ENCODE data around the gene HLA-DMB. TPM values are rescaled to one million over a fixed set of nuclear protein-coding genes. Genes with fewer than 3 reads are reported as not detected.
A peak's percentile ranks its signal among the peaks of the same experiment; 100 is the strongest.
"Not testable (repeated sequence)": the region's sequence is repeated elsewhere in the genome, so short reads cannot be mapped to it uniquely, and the experiment has no call there.

The HLA-DMB gene
- total RNA-seq, 4 donors from 2014 or later: 1.8 to 20.8 (median 13.2) TPM

DNA sequence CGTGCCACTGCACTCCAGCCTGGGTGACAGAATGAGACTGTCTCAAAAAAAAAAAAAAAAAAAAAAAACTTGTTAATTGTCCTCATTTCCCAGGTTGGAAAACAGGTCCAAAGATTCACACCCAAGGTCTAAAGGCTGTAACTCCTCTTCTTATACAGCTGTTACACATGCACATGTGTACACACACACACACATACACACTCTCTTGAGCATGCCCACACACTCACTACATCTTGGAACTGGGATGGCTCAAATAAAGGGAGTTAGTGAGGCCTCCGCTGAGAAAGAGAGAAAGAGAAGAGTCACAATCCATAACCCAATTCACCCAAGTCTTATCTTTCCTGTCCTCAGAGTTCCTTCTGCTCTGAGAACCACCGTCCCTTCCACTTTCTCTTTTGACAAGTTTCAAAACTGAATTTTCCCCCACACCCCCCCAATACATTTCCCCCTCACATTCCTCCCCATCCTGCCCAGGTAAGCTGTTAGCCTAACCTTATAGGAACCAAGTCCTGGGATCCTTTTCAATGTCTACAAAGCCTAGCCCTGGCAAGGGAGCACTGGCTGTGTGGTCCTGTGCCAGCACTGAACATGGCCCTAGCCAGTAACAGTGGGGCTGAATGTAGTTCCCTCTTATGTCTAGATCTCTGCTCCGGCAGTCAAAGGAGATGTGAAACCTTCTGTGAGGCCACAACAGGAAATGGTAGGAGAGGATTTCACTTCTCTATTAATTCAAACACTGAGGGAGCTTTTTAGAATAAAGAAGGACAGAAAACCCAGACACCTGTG lies 3.2 kb upstream of the HLA-DMB start:
- H3K9me3 ChIP-seq: no peaks in the 10 kb centered on the region
- TF ChIP-seq POLR2A (IDR thresholded peaks at IDR 0.05) (peak; percentile 19), POLR2AphosphoS5 (IDR thresholded peaks at IDR 0.05) (peak in 2 of 3 donors; percentile 33 to 40)
- TF ChIP-seq, protein P1, sequence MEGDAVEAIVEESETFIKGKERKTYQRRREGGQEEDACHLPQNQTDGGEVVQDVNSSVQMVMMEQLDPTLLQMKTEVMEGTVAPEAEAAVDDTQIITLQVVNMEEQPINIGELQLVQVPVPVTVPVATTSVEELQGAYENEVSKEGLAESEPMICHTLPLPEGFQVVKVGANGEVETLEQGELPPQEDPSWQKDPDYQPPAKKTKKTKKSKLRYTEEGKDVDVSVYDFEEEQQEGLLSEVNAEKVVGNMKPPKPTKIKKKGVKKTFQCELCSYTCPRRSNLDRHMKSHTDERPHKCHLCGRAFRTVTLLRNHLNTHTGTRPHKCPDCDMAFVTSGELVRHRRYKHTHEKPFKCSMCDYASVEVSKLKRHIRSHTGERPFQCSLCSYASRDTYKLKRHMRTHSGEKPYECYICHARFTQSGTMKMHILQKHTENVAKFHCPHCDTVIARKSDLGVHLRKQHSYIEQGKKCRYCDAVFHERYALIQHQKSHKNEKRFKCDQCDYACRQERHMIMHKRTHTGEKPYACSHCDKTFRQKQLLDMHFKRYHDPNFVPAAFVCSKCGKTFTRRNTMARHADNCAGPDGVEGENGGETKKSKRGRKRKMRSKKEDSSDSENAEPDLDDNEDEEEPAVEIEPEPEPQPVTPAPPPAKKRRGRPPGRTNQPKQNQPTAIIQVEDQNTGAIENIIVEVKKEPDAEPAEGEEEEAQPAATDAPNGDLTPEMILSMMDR (IDR thresholded peaks at IDR 0.05): no peak
- intact Hi-C loops (cut with DNase I; ENCODE audit: low total_unique reads) (no loop called here), in situ Hi-C loops (cut with MboI; ENCODE audit: low pct_ligation_motif_present in 1 of 4, low pct_unique_long_range_greater_than_20kb in 1 of 4, low sequenced_read_pairs in 3 of 4) (loop anchor here in 1 of 4 donors (5.0 kb wide), 1 partner anchor 57 kb away; no protein-coding TSS in a partner anchor)
- no peaks in the 10 kb centered on the region for H3K27me3 ChIP-seq
- H3K36me3 ChIP-seq: no peaks in the 10 kb centered on the region
- peak overlapping the region; percentile 64 to 73 (median 68) for H3K27ac ChIP-seq
- 68 to 95% methylated on average over 2 to 4 of the region's 4 CpGs for WGBS, 2 donors (ENCODE audit: low coverage in 1 of 2)
- peak; percentile 49 for DNase-seq
- no peak overlapping the region for H3K4me3 ChIP-seq
- peaks cover 3 to 37% (median 7%) of the 10 kb centered on the region in 4 donors for H3K4me1 ChIP-seq

DNA sequence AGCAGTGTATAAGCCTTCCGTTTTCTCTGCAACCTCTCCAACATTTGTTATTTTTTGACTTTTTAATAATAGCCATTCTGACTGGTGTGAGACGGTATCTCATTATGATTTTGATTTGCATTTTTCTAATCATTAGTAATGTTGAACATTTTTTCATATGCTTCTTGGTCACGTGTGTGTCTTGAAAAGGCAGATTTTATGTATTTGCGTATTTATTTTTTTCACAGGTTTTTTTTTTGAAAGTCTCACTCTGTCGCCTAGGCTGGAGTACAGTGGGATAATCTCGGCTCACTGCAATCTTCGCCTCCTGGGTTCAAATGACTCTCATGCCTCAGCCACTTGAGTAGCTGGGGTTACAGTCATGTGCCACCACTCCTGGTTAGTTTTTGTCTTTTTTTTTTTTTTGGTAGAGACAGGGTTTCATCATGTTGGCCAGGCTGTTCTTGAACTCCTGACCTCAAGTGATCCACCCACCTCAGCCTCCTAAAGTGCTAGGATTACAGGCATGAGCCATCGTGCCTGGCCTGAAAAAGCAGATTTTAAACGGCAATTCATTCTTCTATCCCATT lies 1.8 kb upstream of the HLA-DMB start:
- H3K27ac ChIP-seq: peak overlapping the region in 1 of 4 donors; percentile 74
- 82 to 83% methylated on average over 9 of the region's 9 CpGs for WGBS, 2 donors (ENCODE audit: low coverage in 1 of 2)

DNA sequence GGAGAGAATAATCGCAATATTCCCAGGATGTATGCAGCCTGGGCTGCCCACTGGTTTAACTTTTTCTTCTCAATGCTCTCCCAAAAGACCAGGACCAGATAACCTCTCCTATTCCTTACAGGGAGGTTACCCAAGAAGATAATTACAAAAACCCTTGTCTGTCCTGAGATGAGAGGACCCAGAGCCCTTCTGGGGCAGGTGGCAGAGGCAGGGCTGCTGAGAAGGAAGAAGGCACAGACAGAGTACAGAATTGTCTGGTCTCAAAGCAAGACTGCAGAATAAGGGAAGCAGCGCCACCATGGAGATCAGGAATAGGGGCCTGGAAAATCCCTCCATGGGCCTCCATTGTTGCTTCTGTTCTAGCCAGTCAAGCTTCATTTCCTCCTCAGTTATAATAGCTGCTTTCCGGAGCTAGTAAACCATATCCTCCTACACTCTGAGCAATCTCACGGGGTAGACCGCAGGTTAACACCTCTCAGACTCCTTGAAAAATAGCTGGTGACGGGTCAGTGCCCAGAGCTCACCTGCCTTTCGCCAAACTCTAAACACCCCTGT lies 463 bp upstream of the HLA-DMB start:
- Histone ChIP-seq H3K27me3 (no peaks in the 10 kb centered on the region), H3K27ac (peak overlapping the region; percentile 68 to 74 (median 68)), H3K4me1 (peaks cover 3 to 37% (median 7%) of the 10 kb centered on the region in 4 donors), H3K9me3 (no peaks in the 10 kb centered on the region), H3K36me3 (no peaks in the 10 kb centered on the region), H3K4me3 (no peak overlapping the region)
- TF ChIP-seq POLR2AphosphoS5 (IDR thresholded peaks at IDR 0.05) (no peak), POLR2A (IDR thresholded peaks at IDR 0.05) (no peak), EP300 (IDR thresholded peaks at IDR 0.05; ENCODE audit: low read depth) (no peak)
- TF ChIP-seq, protein P1 (IDR thresholded peaks at IDR 0.05): no peak
- WGBS, 2 donors (ENCODE audit: low coverage in 1 of 2): 51 to 60% methylated on average over 1 to 7 of the region's 7 CpGs
- intact Hi-C loops (cut with DNase I; ENCODE audit: low total_unique reads) (no loop called here), in situ Hi-C loops (cut with MboI; ENCODE audit: low pct_ligation_motif_present in 1 of 4, low pct_unique_long_range_greater_than_20kb in 1 of 4, low sequenced_read_pairs in 3 of 4) (loop anchor here in 1 of 4 donors (5.0 kb wide), 1 partner anchor 54 kb away; no protein-coding TSS in a partner anchor)
- peak; percentile 32 for DNase-seq

More for the DNA sequence above, 1.8 kb upstream of the HLA-DMB start:
- H3K4me1 ChIP-seq: peaks cover 3 to 37% (median 7%) of the 10 kb centered on the region in 4 donors
- H3K4me3 ChIP-seq; H3K9me3 ChIP-seq; H3K27me3 ChIP-seq; H3K36me3 ChIP-seq; intact Hi-C loops (cut with DNase I; ENCODE audit: low total_unique reads); DNase-seq: not testable (repeated sequence)
- in situ Hi-C loops (cut with MboI; ENCODE audit: low pct_ligation_motif_present in 1 of 4, low pct_unique_long_range_greater_than_20kb in 1 of 4, low sequenced_read_pairs in 3 of 4): loop anchor here in 1 of 4 donors (5.0 kb wide), 1 partner anchor 55 kb away; no protein-coding TSS in a partner anchor

GRCh38 chr6:32938494-32938893 lies 2.3 kb downstream of the HLA-DMB start:
- no peak for TF ChIP-seq POLR2A (IDR thresholded peaks at IDR 0.05)
- TF ChIP-seq EP300 (IDR thresholded peaks at IDR 0.05; ENCODE audit: low read depth): no peak
- TF ChIP-seq, protein P1 (IDR thresholded peaks at IDR 0.05): no peak
- no peak for TF ChIP-seq POLR2AphosphoS5 (IDR thresholded peaks at IDR 0.05)
- H3K9me3 ChIP-seq: no peaks in the 10 kb centered on the region
- H3K27ac ChIP-seq: peak overlapping the region in 2 of 4 donors; percentile 4 to 11
- no peaks in the 10 kb centered on the region for H3K27me3 ChIP-seq
- no peaks in the 10 kb centered on the region for H3K36me3 ChIP-seq
- DNase-seq: no peak
- intact Hi-C loops (cut with DNase I; ENCODE audit: low total_unique reads) (no loop called here), in situ Hi-C loops (cut with MboI; ENCODE audit: low pct_ligation_motif_present in 1 of 4, low pct_unique_long_range_greater_than_20kb in 1 of 4, low sequenced_read_pairs in 3 of 4) (loop anchor here in 2 of 4 donors (10.0 kb wide), 1 partner anchor 46 kb away; no protein-coding TSS in a partner anchor)
- H3K4me3 ChIP-seq: no peak overlapping the region
- H3K4me1 ChIP-seq: peaks cover 0 to 19% (median 1%) of the 10 kb centered on the region in 4 donors
- 89 to 90% methylated on average over 4 to 7 of the region's 7 CpGs for WGBS, 2 donors (ENCODE audit: low coverage in 1 of 2)

Data from transverse colon (tissue), 4 donors.